Natural killer cell (primary cell): ENCODE results near the gene CSAD. TPM values are rescaled to one million over a fixed set of nuclear protein-coding genes. Genes with fewer than 3 reads are reported as not detected.

Source experiments
- ATAC-seq, 3 donors: fragments of 150-1000 bp in 2 of 3; fragments of 200-7000 bp in 1 of 3; cut with Tn5 transposase; 1 replicate in 1 of 3; 2 replicates in 2 of 3; pipeline ENCODE4 v1.10.0; 2021; ENCODE audit warnings: mild to moderate bottlenecking in 2 of 3, moderate library complexity in 2 of 3
- DNase-seq, 2 donors: peaks; one replicate each; pipeline versions ENCODE4 v3.0.0 to v3.0.0-alpha.2; 2013 to 2021; ENCODE audit warnings: mixed read lengths in 1 of 2
- H3K27ac ChIP-seq: one replicate; pipeline ENCODE4 v1.5.1; 2013; ENCODE audit warnings: mild to moderate bottlenecking, low read length
- H3K27me3 ChIP-seq: one replicate; pipeline ENCODE4 v1.6.1; 2013; ENCODE audit warnings: low read length; ENCODE audit not compliant: control insufficient read depth, insufficient read depth
- H3K36me3 ChIP-seq: one replicate; pipeline ENCODE4 v1.6.1; 2013; ENCODE audit warnings: low read length; ENCODE audit not compliant: control insufficient read depth, insufficient read depth
- H3K4me1 ChIP-seq: one replicate; pipeline ENCODE4 v1.6.1; 2013; ENCODE audit warnings: low read length; ENCODE audit not compliant: control insufficient read depth, insufficient read depth
- H3K4me3 ChIP-seq: one replicate; pipeline ENCODE4 v1.5.1; 2013; ENCODE audit warnings: low read length
- H3K9me3 ChIP-seq: one replicate; pipeline ENCODE4 v1.6.1; 2013; ENCODE audit warnings: low read length; ENCODE audit not compliant: control insufficient read depth, insufficient read depth
- H3K27ac Mint-ChIP-seq, 2 donors: one replicate each; pipeline ENCODE4 v1.8.0; 2022; ENCODE audit warnings: mild to moderate bottlenecking in 2 of 2, mixed read lengths in 2 of 2, moderate library complexity in 1 of 2
- H3K27me3 Mint-ChIP-seq, 2 donors: one replicate each; pipeline ENCODE4 v1.8.0; 2022; ENCODE audit warnings: low read depth in 2 of 2, mixed read lengths in 2 of 2
- H3K36me3 Mint-ChIP-seq: one replicate; pipeline ENCODE4 v1.8.0; 2022; ENCODE audit warnings: mixed read lengths
- H3K4me1 Mint-ChIP-seq, 2 donors: one replicate each; pipeline ENCODE4 v1.8.0; 2022; ENCODE audit warnings: mixed read lengths in 2 of 2
- H3K4me3 Mint-ChIP-seq: one replicate; pipeline ENCODE4 v1.8.0; 2022; ENCODE audit warnings: mild to moderate bottlenecking, moderate library complexity, mixed read lengths
- H3K9me3 Mint-ChIP-seq, 2 donors: one replicate each; pipeline ENCODE4 v1.8.0; 2022; ENCODE audit warnings: mixed read lengths in 2 of 2
- WGBS: methylation state at CpG from one replicate; pipeline ENCODE4 v1.1.7; 2013; ENCODE audit warnings: missing lambda C conversion rate; ENCODE audit not compliant: insufficient coverage; 5-methylcytosine and 5-hydroxymethylcytosine counted together
- intact Hi-C: fragments of 100-400 bp; cut with micrococcal nuclease; formaldehyde crosslinking; loops from one replicate; pipeline ENCODE4 v1.14.2; 2022
- total RNA-seq, 4 donors: library from RNA; stranded (reverse); fragments of 120-200 nt in 1 of 4; gene quantifications; one replicate each; pipeline versions ENCODE4 v1.2.3 to v1.2.4, GENCODE V29; 2013 to 2022
- TF ChIP-seq, protein P1 (sequence below): fragments of 200-600 bp; IDR thresholded peaks from one replicate; pipeline ENCODE4 v1.8.0; 2022; ENCODE audit warnings: antibody characterized with exemption

The CSAD gene
- total RNA-seq, 3 donors from 2014 or later (not counting 1 experiment from before 2014, with no cell fraction given) = 50.8 to 54.4 (median 53.0) TPM

DNA sequence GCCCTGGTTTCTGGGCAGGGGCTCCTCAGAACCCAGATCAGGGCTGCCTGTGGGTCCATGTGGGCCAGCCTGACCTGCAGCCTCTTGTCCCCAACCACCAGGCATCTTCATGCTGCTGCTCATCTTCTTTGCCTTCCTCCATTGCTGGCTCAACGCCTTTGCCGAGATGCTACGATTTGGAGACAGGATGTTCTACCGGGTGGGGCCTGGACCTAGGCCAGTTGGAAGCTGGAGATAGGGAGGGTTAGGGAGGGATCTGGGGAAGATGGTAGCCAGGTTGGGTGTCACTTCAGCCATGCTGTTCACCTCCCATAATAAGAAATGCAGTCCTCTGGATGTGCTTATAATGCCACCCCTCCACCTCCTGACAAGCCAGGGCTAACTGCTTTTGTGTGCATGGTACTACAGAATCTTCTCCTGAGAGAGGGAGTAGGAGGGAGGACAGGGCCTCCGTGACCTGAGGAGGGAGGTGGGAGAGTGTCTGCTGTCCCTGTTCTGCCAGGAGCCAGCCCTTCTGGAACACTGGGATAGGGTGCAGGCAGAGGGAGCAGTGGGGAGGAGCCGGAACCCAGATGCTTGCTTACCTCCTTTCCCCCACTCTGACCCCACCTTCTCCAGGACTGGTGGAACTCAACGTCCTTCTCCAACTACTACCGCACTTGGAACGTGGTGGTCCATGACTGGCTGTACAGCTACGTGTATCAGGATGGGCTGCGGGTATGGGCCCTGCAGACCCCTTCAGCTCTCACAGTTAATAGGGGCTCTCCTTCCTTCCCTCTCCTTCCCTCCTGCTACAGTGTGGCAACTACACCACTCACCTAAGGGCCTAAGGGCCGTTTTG lies 59.8 kb downstream of the CSAD start:
- TF ChIP-seq, protein P1, sequence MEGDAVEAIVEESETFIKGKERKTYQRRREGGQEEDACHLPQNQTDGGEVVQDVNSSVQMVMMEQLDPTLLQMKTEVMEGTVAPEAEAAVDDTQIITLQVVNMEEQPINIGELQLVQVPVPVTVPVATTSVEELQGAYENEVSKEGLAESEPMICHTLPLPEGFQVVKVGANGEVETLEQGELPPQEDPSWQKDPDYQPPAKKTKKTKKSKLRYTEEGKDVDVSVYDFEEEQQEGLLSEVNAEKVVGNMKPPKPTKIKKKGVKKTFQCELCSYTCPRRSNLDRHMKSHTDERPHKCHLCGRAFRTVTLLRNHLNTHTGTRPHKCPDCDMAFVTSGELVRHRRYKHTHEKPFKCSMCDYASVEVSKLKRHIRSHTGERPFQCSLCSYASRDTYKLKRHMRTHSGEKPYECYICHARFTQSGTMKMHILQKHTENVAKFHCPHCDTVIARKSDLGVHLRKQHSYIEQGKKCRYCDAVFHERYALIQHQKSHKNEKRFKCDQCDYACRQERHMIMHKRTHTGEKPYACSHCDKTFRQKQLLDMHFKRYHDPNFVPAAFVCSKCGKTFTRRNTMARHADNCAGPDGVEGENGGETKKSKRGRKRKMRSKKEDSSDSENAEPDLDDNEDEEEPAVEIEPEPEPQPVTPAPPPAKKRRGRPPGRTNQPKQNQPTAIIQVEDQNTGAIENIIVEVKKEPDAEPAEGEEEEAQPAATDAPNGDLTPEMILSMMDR = no peak
- intact Hi-C loops = no loop called here
- Mint-ChIP-seq H3K4me3 (no peak overlapping the region), H3K4me1 (no peaks in the 10 kb centered on the region), H3K36me3 (no peaks in the 10 kb centered on the region), H3K27ac (no peak overlapping the region), H3K27me3 (no peaks in the 10 kb centered on the region), H3K9me3 (no peaks in the 10 kb centered on the region)
- no peaks in the 10 kb centered on the region for H3K36me3 ChIP-seq
- H3K4me3 ChIP-seq = no peak overlapping the region
- H3K9me3 ChIP-seq = no peaks in the 10 kb centered on the region
- no peak overlapping the region for H3K27ac ChIP-seq
- DNase-seq (no peak), ATAC-seq (no peak)
- 92% methylated on average over 12 of the region's 12 CpGs for WGBS
- no peaks in the 10 kb centered on the region for H3K27me3 ChIP-seq
- no peaks in the 10 kb centered on the region for H3K4me1 ChIP-seq

DNA sequence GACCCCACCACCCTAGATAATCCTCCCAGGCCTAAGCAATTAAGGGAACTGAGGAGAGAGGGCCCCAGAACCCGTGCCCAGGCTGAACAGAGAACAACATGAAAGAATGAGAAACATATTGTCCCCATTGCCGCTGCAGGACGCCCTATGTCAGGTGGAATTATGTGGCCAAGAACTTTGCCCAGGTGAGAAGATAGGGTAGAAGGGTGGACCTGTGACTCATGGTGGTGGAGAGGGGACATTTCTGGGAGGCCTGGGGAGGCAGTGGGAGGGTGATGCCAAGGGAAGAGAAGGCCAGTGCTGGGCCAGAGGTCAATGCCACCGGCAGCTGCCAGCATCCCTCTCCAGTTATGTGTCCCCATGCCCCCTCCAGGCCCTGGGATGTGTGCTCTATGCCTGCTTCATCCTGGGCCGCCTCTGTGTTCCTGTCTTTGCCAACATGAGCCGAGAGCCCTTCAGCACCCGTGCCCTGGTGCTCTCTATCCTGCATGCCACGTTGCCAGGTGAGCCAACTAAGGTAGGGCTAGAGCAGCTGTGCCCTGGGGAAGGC lies 61.9 kb downstream of the CSAD start:
- Histone ChIP-seq H3K4me1 (no peaks in the 10 kb centered on the region), H3K27me3 (no peaks in the 10 kb centered on the region), H3K36me3 (no peaks in the 10 kb centered on the region), H3K4me3 (no peak overlapping the region), H3K27ac (no peak overlapping the region), H3K9me3 (no peaks in the 10 kb centered on the region)
- Mint-ChIP-seq H3K27ac (no peak overlapping the region), H3K36me3 (no peaks in the 10 kb centered on the region), H3K4me3 (no peak overlapping the region), H3K27me3 (no peaks in the 10 kb centered on the region), H3K9me3 (no peaks in the 10 kb centered on the region), H3K4me1 (no peaks in the 10 kb centered on the region)
- TF ChIP-seq, protein P1 = no peak
- ATAC-seq = no peak
- WGBS = 84% methylated on average over 8 of the region's 8 CpGs
- no peak for DNase-seq
- intact Hi-C loops = no loop called here

DNA sequence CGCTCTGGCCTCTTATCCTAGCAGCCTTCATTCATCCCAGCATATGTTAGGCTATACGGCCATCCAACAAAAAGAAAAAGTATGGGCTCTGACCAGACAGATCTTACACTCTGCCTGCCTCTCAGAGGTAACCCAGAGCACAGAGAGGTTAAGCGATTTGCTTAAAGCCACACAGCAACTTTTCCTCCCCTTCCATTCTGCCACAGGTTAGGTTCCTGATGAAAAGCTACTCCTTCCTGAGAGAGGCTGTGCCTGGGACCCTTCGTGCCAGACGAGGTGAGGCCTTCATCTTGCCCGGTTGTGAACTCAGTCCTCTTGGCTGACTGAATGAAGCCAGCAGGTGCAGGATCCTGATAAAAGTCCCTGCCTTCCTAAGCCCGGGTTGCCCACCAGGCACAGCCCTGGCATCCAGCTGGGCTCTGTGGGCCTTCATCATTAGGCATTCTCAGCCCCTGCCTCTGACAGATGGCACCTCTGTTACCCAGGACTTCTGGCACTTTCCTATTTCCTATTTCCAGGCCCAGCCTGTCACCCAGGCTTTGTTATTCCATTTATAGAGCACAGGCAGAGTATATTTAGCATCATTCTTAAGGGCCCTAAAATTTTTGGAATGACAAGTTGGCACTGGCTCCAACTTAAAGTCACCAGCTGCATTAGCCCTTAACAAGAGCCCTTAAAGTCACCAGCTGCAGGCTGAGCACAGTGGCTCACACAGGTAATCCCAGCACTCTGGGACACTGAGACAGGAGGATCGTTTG lies 64.7 kb downstream of the CSAD start:
- H3K4me1 Mint-ChIP-seq = no peaks in the 10 kb centered on the region
- H3K4me1 ChIP-seq = no peaks in the 10 kb centered on the region
- no peaks in the 10 kb centered on the region for H3K36me3 Mint-ChIP-seq
- no peaks in the 10 kb centered on the region for H3K36me3 ChIP-seq
- H3K27me3 ChIP-seq = no peaks in the 10 kb centered on the region
- no peak overlapping the region for H3K4me3 ChIP-seq
- H3K9me3 Mint-ChIP-seq = no peaks in the 10 kb centered on the region
- intact Hi-C loops = no loop called here
- no peak overlapping the region for H3K27ac ChIP-seq
- TF ChIP-seq, protein P1 = no peak
- ATAC-seq (no peak), DNase-seq (no peak)
- H3K27ac Mint-ChIP-seq = no peak overlapping the region
- H3K9me3 ChIP-seq = no peaks in the 10 kb centered on the region
- no peak overlapping the region for H3K4me3 Mint-ChIP-seq
- 91% methylated on average over 8 of the region's 8 CpGs for WGBS
- peaks cover 0 to 7% of the 10 kb centered on the region in 2 donors for H3K27me3 Mint-ChIP-seq
